Lung (tissue), 12 donors: ENCODE data around the gene CDK15. TPM values are rescaled to one million over a fixed set of nuclear protein-coding genes. Genes with fewer than 3 reads are reported as not detected.
"Not testable (repeated sequence)": the region's sequence is repeated elsewhere in the genome, so short reads cannot be mapped to it uniquely, and the experiment has no call there.

Experiments
- ATAC-seq: fragments of 200-7000 bp; cut with Tn5 transposase; one replicate; pipeline ENCODE4 v1.9.1; 2020; ENCODE audit warnings: moderate number of reproducible peaks; ENCODE audit not compliant: insufficient read depth, low FRiP score
- DNase-seq, 3 donors: peaks; one replicate each; pipeline ENCODE4 v3.0.0-alpha.2; 2013 to 2017
- H3K27ac ChIP-seq, 2 donors: one replicate each; pipeline ENCODE4 v1.5.1; 2013; ENCODE audit warnings: mild to moderate bottlenecking in 2 of 2, moderate library complexity in 2 of 2, control low read depth in 1 of 2, inconsistent platforms in 1 of 2, low read depth in 1 of 2, low read length in 1 of 2
- H3K27me3 ChIP-seq, 3 donors: one replicate each; pipeline ENCODE4 v1.5.1; 2013; ENCODE audit warnings: low read length in 2 of 3; ENCODE audit not compliant: control insufficient read depth in 3 of 3, insufficient read depth in 3 of 3
- H3K36me3 ChIP-seq, 4 donors: one replicate each; pipeline ENCODE4 v1.5.1; 2013; ENCODE audit warnings: low read length in 4 of 4, mild to moderate bottlenecking in 1 of 4, moderate library complexity in 1 of 4; ENCODE audit not compliant: control insufficient read depth in 4 of 4, insufficient read depth in 4 of 4
- H3K4me1 ChIP-seq, 5 donors: one replicate each; pipeline ENCODE4 v1.5.1; 2013; ENCODE audit warnings: low read length in 5 of 5, mild to moderate bottlenecking in 2 of 5, moderate library complexity in 1 of 5; ENCODE audit not compliant: control insufficient read depth in 5 of 5, insufficient read depth in 5 of 5
- H3K4me3 ChIP-seq: one replicate; pipeline ENCODE4 v1.5.1; 2013; ENCODE audit warnings: mild to moderate bottlenecking, control low read depth, moderate library complexity
- H3K9ac ChIP-seq, 2 donors: one replicate each; pipeline ENCODE4 v1.5.1; 2013; ENCODE audit warnings: low read length in 2 of 2, control low read depth in 1 of 2; ENCODE audit not compliant: insufficient read depth in 1 of 2
- H3K9me3 ChIP-seq, 4 donors: one replicate each; pipeline ENCODE4 v1.5.1; 2013; ENCODE audit warnings: low read length in 3 of 4, mild to moderate bottlenecking in 1 of 4, moderate library complexity in 1 of 4; ENCODE audit not compliant: control insufficient read depth in 4 of 4, insufficient read depth in 3 of 4
- CTCF ChIP-seq: IDR thresholded peaks from 2 replicates; pipeline ENCODE4 v1.5.1; 2012; ENCODE audit warnings: mild to moderate bottlenecking; ENCODE audit errors: control extremely low read depth, extremely low read depth
- WGBS, 2 donors: extraction: QIAGEN DNeasy Blood & Tissue Kit; methylation state at CpG; one replicate each; pipeline ENCODE4 v1.1.7; 2013; 5-methylcytosine and 5-hydroxymethylcytosine counted together
- polyA plus RNA-seq, 2 donors: library from polyadenylated mRNA; stranded (reverse); fragments of 200-250 nt; gene quantifications; one replicate each; pipeline ENCODE4 v1.2.1, GENCODE V29; 2013
- total RNA-seq, 2 donors: library from RNA; depleted of rRNA in 1 of 2; stranded (reverse); fragments of >200 nt in 1 of 2; gene quantifications; one replicate each; pipeline ENCODE4 v1.2.1, GENCODE V29; 2014 to 2021
- donor health status: control.
- donor health status: control.
- donor health status: Bipolar disorder and iron deficiency.
- donor health status: healthy.
- donor health status: DM: yes; HTN: yes; CAD: no.

Gene CDK15
- total and polyA plus RNA-seq, 4 donors, result 0.07 to 2.3 (median 0.12) TPM

- WGBS, 2 donors, result 62 to 69% methylated on average over 5 of the region's 5 CpGs
- H3K9ac ChIP-seq, result no peak overlapping the region
- no peak overlapping the region for H3K4me3 ChIP-seq
- no peaks in the 10 kb centered on the region for H3K9me3 ChIP-seq
- DNase-seq (no peak), ATAC-seq (no peak)
- H3K36me3 ChIP-seq, result no peaks in the 10 kb centered on the region
- H3K27me3 ChIP-seq, result no peaks in the 10 kb centered on the region
- no peak overlapping the region for H3K27ac ChIP-seq
- H3K4me1 ChIP-seq, result no peaks in the 10 kb centered on the region
- TF ChIP-seq CTCF, result no peak
These were observed 9.0 kb upstream of the CDK15 start for GRCh38 chr2:201797175-201797840.

- H3K4me1 ChIP-seq, result no peaks in the 10 kb centered on the region
- ATAC-seq (no peak), DNase-seq (no peak)
- no peak overlapping the region for H3K4me3 ChIP-seq
- no peaks in the 10 kb centered on the region for H3K9me3 ChIP-seq
- H3K9ac ChIP-seq, result no peak overlapping the region
- no peaks in the 10 kb centered on the region for H3K36me3 ChIP-seq
- WGBS, 2 donors, result 69% methylated on average over 7 of the region's 7 CpGs
- no peak for TF ChIP-seq CTCF
- no peak overlapping the region for H3K27ac ChIP-seq
- H3K27me3 ChIP-seq, result no peaks in the 10 kb centered on the region
These were observed 8.0 kb upstream of the CDK15 start for GRCh38 chr2:201798252-201798913.

GRCh38 chr2:201798914-201799285, 7.4 kb upstream of the CDK15 start:
- not testable (repeated sequence) for H3K27me3 ChIP-seq, H3K36me3 ChIP-seq, H3K9ac ChIP-seq, ATAC-seq, H3K27ac ChIP-seq, H3K4me1 ChIP-seq, H3K4me3 ChIP-seq, H3K9me3 ChIP-seq
- DNase-seq, result peak in 1 of 3 donors; percentile 32
- WGBS, 2 donors, result 82 to 90% methylated on average over 2 of the region's 2 CpGs

- Histone ChIP-seq H3K4me1 (peaks cover 0 to 17% (median 2%) of the 10 kb centered on the region in 5 donors), H3K27ac (no peak overlapping the region), H3K9me3 (no peaks in the 10 kb centered on the region), H3K27me3 (no peaks in the 10 kb centered on the region), H3K4me3 (no peak overlapping the region), H3K36me3 (no peaks in the 10 kb centered on the region), H3K9ac (no peak overlapping the region)
- no peak for ATAC-seq
- peak; percentile 24 to 70 (median 54) for DNase-seq
- TF ChIP-seq CTCF, result no peak
- WGBS, 2 donors, result 58 to 71% methylated on average over 8 of the region's 8 CpGs
These were observed 1.2 kb downstream of the CDK15 start for GRCh38 chr2:201807452-201807999.
